OCI-LY1 (cell line): ENCODE results near the gene C1GALT1C1L.
"Not testable (repeated sequence)": the region's sequence is repeated elsewhere in the genome, so short reads cannot be mapped to it uniquely, and the experiment has no call there.

Source experiments
- H2AFZ ChIP-seq: fragments of 200-600 bp; sonication (generic), shearing (Covaris generic); 2 replicates; pipeline ENCODE4 v1.6.0; 2014; ENCODE audit warnings: antibody characterized with exemption, mild to moderate bottlenecking, low read length
- H3F3A ChIP-seq: fragments of 200-600 bp; sonication (generic), shearing (Covaris generic); 2 replicates; pipeline ENCODE4 v1.6.0; 2014; ENCODE audit warnings: mild to moderate bottlenecking, antibody characterized with exemption, low read length, moderate library complexity; ENCODE audit not compliant: insufficient read depth
- H3K27ac ChIP-seq: fragments of 200-600 bp; sonication (generic); 2 replicates; pipeline ENCODE4 v1.5.1; 2014; ENCODE audit warnings: low read length, mixed run types, mild to moderate bottlenecking, low read depth; ENCODE audit not compliant: poor library complexity, severe bottlenecking
- H3K27me3 ChIP-seq: fragments of 200-600 bp; sonication (generic); 2 replicates; pipeline ENCODE4 v1.6.0; 2014; ENCODE audit warnings: antibody characterized with exemption, mild to moderate bottlenecking, low read length, moderate library complexity; ENCODE audit not compliant: insufficient read depth
- H3K36me3 ChIP-seq: fragments of 200-600 bp; sonication (generic); 2 replicates; pipeline ENCODE4 v1.6.1; 2014; ENCODE audit warnings: mild to moderate bottlenecking, antibody characterized with exemption, low read length, moderate library complexity, mixed read lengths; ENCODE audit not compliant: insufficient read depth
- H3K4me1 ChIP-seq: fragments of 200-600 bp; sonication (generic); 2 replicates; pipeline ENCODE4 v1.5.1; 2014; ENCODE audit warnings: mild to moderate bottlenecking, low read length, moderate library complexity; ENCODE audit not compliant: insufficient read depth, severe bottlenecking
- H3K4me2 ChIP-seq: fragments of 200-600 bp; sonication (generic), shearing (Covaris generic); 2 replicates; pipeline ENCODE4 v1.6.1; 2014; ENCODE audit warnings: low read length
- H3K4me3 ChIP-seq: fragments of 200-600 bp; sonication (generic); 2 replicates; pipeline ENCODE4 v1.5.1; 2014; ENCODE audit warnings: low read length, low read depth, mild to moderate bottlenecking, mixed read lengths; ENCODE audit not compliant: poor library complexity, severe bottlenecking
- H3K79me2 ChIP-seq: fragments of 200-600 bp; shearing (Covaris generic); 2 replicates; pipeline ENCODE4 v1.6.1; 2016; ENCODE audit warnings: mixed run types, low read length, mixed read lengths; ENCODE audit not compliant: insufficient read depth
- H3K9ac ChIP-seq: fragments of 200-600 bp; sonication (generic), shearing (Covaris generic); 2 replicates; pipeline ENCODE4 v1.6.1; 2014; ENCODE audit warnings: mild to moderate bottlenecking, low read length, mixed read lengths
- H3K9me2 ChIP-seq: fragments of 200-600 bp; sonication (generic), shearing (Covaris generic); 2 replicates; pipeline ENCODE4 v1.6.1; 2014; ENCODE audit warnings: low read depth, mild to moderate bottlenecking, low read length, mixed read lengths
- H3K9me3 ChIP-seq: fragments of 200-600 bp; shearing (Covaris generic); 2 replicates; pipeline ENCODE4 v1.6.1; 2014; ENCODE audit warnings: low read length, mixed read lengths
- H4K20me1 ChIP-seq: fragments of 200-600 bp; sonication (generic), shearing (Covaris generic); 2 replicates; pipeline ENCODE4 v1.6.0; 2016; ENCODE audit warnings: mild to moderate bottlenecking, low read length; ENCODE audit not compliant: insufficient read depth
- EZH2 ChIP-seq: fragments of 200-600 bp; sonication (generic), shearing (Covaris generic); IDR thresholded peaks from 2 replicates; pipeline ENCODE4 v1.8.0; 2017; ENCODE audit warnings: borderline replicate concordance, mixed run types, mild to moderate bottlenecking, antibody characterized with exemption, low read length, moderate library complexity, mixed read lengths
- TF ChIP-seq, protein P1 (sequence below): fragments of 200-600 bp; sonication (generic), shearing (Covaris generic); IDR thresholded peaks from 2 replicates; pipeline ENCODE4 v1.5.1; 2017; ENCODE audit warnings: mild to moderate bottlenecking, antibody characterized with exemption, low read length, moderate library complexity, mixed read lengths

Gene C1GALT1C1L

DNA sequence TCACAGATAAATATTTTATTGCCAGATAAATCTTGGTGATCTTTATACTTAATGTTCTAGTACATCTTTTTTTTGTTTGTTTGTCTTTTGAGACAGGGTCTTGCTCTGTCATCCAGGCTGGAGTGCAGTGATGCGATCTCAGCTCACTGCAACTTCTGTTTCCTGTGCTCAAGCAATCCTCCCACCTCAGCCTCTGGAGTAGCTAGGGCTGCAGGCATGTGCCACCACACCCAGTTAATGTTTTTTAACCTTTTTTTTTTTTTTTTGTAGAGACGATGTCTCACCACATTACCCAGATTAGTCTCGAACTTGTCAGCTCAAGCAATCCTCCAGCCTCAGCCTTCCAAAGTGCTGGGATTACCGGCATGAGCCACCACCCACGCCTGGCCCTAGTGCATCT lies 9.1 kb upstream of the C1GALT1C1L start:
- Histone ChIP-seq H2AFZ (no peak overlapping the region), H3K4me2 (no peak overlapping the region)
- no peak for TF ChIP-seq EZH2
- TF ChIP-seq, protein P1, sequence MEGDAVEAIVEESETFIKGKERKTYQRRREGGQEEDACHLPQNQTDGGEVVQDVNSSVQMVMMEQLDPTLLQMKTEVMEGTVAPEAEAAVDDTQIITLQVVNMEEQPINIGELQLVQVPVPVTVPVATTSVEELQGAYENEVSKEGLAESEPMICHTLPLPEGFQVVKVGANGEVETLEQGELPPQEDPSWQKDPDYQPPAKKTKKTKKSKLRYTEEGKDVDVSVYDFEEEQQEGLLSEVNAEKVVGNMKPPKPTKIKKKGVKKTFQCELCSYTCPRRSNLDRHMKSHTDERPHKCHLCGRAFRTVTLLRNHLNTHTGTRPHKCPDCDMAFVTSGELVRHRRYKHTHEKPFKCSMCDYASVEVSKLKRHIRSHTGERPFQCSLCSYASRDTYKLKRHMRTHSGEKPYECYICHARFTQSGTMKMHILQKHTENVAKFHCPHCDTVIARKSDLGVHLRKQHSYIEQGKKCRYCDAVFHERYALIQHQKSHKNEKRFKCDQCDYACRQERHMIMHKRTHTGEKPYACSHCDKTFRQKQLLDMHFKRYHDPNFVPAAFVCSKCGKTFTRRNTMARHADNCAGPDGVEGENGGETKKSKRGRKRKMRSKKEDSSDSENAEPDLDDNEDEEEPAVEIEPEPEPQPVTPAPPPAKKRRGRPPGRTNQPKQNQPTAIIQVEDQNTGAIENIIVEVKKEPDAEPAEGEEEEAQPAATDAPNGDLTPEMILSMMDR = no peak

DNA sequence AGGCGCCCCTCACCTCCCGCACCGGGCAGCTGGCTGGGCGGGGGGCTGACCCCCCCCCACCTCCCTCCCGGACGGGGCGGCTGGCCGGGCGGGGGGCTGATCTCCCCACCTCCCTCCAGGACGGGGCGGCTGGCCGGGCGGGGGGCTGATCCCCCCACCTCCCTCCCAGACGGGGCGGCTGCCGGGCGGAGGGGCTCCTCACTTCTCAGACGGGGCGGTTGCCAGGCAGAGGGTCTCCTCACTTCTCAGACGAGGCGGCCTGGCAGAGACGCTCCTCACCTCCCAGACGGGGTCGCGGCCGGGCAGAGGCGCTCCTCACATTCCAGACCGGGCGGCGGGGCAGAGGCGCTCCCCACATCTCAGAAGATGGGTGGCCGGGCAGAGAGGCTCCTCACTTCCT lies 1.6 kb upstream of the C1GALT1C1L start:
- not testable (repeated sequence) for H3K27ac ChIP-seq, H3K9me3 ChIP-seq, H3K27me3 ChIP-seq, H4K20me1 ChIP-seq, H3K4me1 ChIP-seq, H3K36me3 ChIP-seq, H2AFZ ChIP-seq, H3K79me2 ChIP-seq, H3K4me3 ChIP-seq, H3K9me2 ChIP-seq, H3F3A ChIP-seq, H3K9ac ChIP-seq, H3K4me2 ChIP-seq

More for the DNA sequence above, 9.1 kb upstream of the C1GALT1C1L start:
- no peak overlapping the region for H3K4me3 ChIP-seq
- H3F3A ChIP-seq = no peaks in the 10 kb centered on the region
- no peak overlapping the region for H3K9ac ChIP-seq
- H3K4me1 ChIP-seq = no peaks in the 10 kb centered on the region
- no peaks in the 10 kb centered on the region for H4K20me1 ChIP-seq
- no peaks in the 10 kb centered on the region for H3K9me3 ChIP-seq
- no peak overlapping the region for H3K27ac ChIP-seq
- no peaks in the 10 kb centered on the region for H3K27me3 ChIP-seq
- no peaks in the 10 kb centered on the region for H3K9me2 ChIP-seq
- no peaks in the 10 kb centered on the region for H3K36me3 ChIP-seq
- no peaks in the 10 kb centered on the region for H3K79me2 ChIP-seq

DNA sequence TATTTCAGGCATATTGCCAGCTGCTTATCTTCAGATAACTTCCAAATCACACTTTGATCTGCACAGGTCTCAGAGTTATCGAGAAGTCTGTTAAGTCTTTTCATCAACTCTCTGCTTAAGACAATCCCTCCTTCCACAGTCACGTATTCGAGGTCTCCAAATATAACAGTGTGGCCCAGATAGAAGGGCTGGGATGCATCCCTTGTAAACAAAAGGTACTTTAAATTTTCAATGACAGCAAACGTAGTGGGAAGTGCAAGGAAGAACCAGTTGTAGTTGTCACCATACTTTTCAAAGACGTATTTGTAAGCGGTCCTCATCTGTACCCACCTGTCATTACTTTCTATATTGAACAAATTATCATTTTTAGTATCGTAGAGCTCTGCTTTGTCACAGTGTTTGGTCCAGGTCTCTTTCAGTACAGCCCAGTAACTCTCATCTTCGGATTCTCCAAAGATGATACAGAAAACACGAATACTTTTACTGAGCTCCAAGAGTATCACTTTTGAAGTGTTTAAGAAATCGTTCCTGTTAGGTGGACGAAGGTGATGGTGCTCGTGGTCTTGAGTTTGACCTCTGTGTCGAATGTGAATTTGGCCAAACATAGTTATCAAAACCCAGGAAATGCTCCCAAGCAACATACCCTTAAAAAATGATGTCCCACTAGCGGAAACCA lies 445 bp downstream of the C1GALT1C1L start:
- Histone ChIP-seq H3K27ac (no peak overlapping the region), H4K20me1 (no peaks in the 10 kb centered on the region), H3K79me2 (no peaks in the 10 kb centered on the region), H3K4me2 (no peak overlapping the region), H3K36me3 (no peaks in the 10 kb centered on the region), H3K27me3 (no peaks in the 10 kb centered on the region), H3K9me2 (no peaks in the 10 kb centered on the region), H2AFZ (no peak overlapping the region), H3K9ac (no peak overlapping the region), H3F3A (no peaks in the 10 kb centered on the region), H3K4me3 (no peak overlapping the region), H3K4me1 (no peaks in the 10 kb centered on the region), H3K9me3 (no peaks in the 10 kb centered on the region)
- no peak for TF ChIP-seq EZH2
- TF ChIP-seq, protein P1 = no peak

DNA sequence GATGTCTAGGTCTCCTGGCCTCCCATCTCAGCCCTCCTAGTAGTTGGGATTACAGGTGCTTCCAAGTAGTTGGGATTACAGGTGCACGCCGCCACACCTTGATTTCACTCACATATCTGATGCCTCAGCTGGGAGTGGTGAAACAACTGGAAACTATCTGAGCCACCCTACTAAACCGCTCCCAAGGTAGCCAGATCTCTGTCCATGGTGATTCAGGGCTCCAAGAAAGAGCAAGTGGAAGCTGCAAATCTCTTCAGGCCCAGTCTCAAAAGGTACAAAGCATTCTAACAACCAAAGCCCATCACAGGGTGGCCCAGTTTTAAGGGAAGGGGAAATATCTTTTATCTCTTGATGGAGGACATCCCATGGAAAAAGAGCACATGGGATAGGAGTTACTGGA lies 19.0 kb downstream of the C1GALT1C1L start:
- Histone ChIP-seq H3K27ac (no peak overlapping the region), H3K4me2 (no peak overlapping the region), H3K4me1 (no peaks in the 10 kb centered on the region), H3K9me3 (no peaks in the 10 kb centered on the region), H3K9me2 (no peaks in the 10 kb centered on the region), H3K9ac (no peak overlapping the region), H3F3A (no peaks in the 10 kb centered on the region), H3K27me3 (no peaks in the 10 kb centered on the region), H3K36me3 (no peaks in the 10 kb centered on the region), H2AFZ (no peak overlapping the region), H4K20me1 (no peaks in the 10 kb centered on the region), H3K4me3 (no peak overlapping the region), H3K79me2 (no peaks in the 10 kb centered on the region)
- TF ChIP-seq EZH2 = no peak
- TF ChIP-seq, protein P1 = no peak
